ENCODE measurements around the gene KCNQ1OT1.

The KCNQ1OT1 gene

GRCh38 chr11:2685051-2685450, 14.7 kb downstream of the KCNQ1OT1 start:
- Histone ChIP-seq H3K9me3 (no peaks in the 10 kb centered on the region), H3K4me3 (ENCODE audit: low read depth in 1 of 2, low read length in 1 of 2) (no peak overlapping the region), H3K4me1 (ENCODE audit: control insufficient read depth in 1 of 2, insufficient read depth in 1 of 2, low read depth in 1 of 2, low read length in 1 of 2) (peaks cover 15 to 21% of the 10 kb centered on the region in 2 experiments), H3K27ac (no peak overlapping the region), H3K27me3 (no peaks in the 10 kb centered on the region), H3K36me3 (peaks cover 11% of the 10 kb centered on the region)
- no peak for TF ChIP-seq CTCF (IDR thresholded peaks at IDR 0.05)

- TF ChIP-seq CTCF (IDR thresholded peaks at IDR 0.05) = no peak
- no peaks in the 10 kb centered on the region for H3K9me3 ChIP-seq
- H3K4me1 ChIP-seq (ENCODE audit: control insufficient read depth in 1 of 2, insufficient read depth in 1 of 2, low read depth in 1 of 2, low read length in 1 of 2) = peaks cover 15 to 24% of the 10 kb centered on the region in 2 experiments
- H3K27me3 ChIP-seq = no peaks in the 10 kb centered on the region
- H3K36me3 ChIP-seq = peaks cover 11% of the 10 kb centered on the region
- H3K4me3 ChIP-seq (ENCODE audit: low read depth in 1 of 2, low read length in 1 of 2) = no peak overlapping the region
- no peak overlapping the region for H3K27ac ChIP-seq
These were observed 15.2 kb downstream of the KCNQ1OT1 start for GRCh38 chr11:2684581-2684980.

- H3K4me3 ChIP-seq (ENCODE audit: low read depth in 1 of 2, low read length in 1 of 2) = no peak overlapping the region
- TF ChIP-seq CTCF (IDR thresholded peaks at IDR 0.05) = no peak
- peaks cover 11% of the 10 kb centered on the region for H3K36me3 ChIP-seq
- no peak overlapping the region for H3K27ac ChIP-seq
- H3K9me3 ChIP-seq = no peaks in the 10 kb centered on the region
- H3K4me1 ChIP-seq (ENCODE audit: control insufficient read depth in 1 of 2, insufficient read depth in 1 of 2, low read depth in 1 of 2, low read length in 1 of 2) = peaks cover 15 to 24% of the 10 kb centered on the region in 2 experiments
- H3K27me3 ChIP-seq = no peaks in the 10 kb centered on the region
These were observed 16.0 kb downstream of the KCNQ1OT1 start for GRCh38 chr11:2683806-2684205.

- Histone ChIP-seq H3K4me1 (ENCODE audit: control insufficient read depth in 1 of 2, insufficient read depth in 1 of 2, low read depth in 1 of 2, low read length in 1 of 2) (peaks cover 29 to 40% of the 10 kb centered on the region in 2 experiments), H3K36me3 (peaks cover 11% of the 10 kb centered on the region)
- no peak for TF ChIP-seq CTCF (IDR thresholded peaks at IDR 0.05)
These were observed 18.2 kb downstream of the KCNQ1OT1 start for GRCh38 chr11:2681408-2682145.

GRCh38 chr11:2679011-2679676, 20.6 kb downstream of the KCNQ1OT1 start:
- no peak for TF ChIP-seq CTCF (IDR thresholded peaks at IDR 0.05)
- Histone ChIP-seq H3K4me3 (ENCODE audit: low read depth in 1 of 2, low read length in 1 of 2) (no peak overlapping the region), H3K9me3 (no peaks in the 10 kb centered on the region), H3K36me3 (no peaks in the 10 kb centered on the region), H3K27ac (no peak overlapping the region), H3K27me3 (no peaks in the 10 kb centered on the region), H3K4me1 (ENCODE audit: control insufficient read depth in 1 of 2, insufficient read depth in 1 of 2, low read depth in 1 of 2, low read length in 1 of 2) (peaks cover 39 to 51% of the 10 kb centered on the region in 2 experiments)

More at GRCh38 chr11:2681408-2682145, 18.2 kb downstream of the KCNQ1OT1 start:
- Histone ChIP-seq H3K27ac (peak overlapping the region; percentile 67), H3K27me3 (no peaks in the 10 kb centered on the region), H3K9me3 (no peaks in the 10 kb centered on the region), H3K4me3 (ENCODE audit: low read depth in 1 of 2, low read length in 1 of 2) (no peak overlapping the region)
